RCC 7860 (cell line): ENCODE data around the gene GTF2IRD1.
A peak's percentile ranks its signal among the peaks of the same experiment; 100 is the strongest.
"Not testable (repeated sequence)": the region's sequence is repeated elsewhere in the genome, so short reads cannot be mapped to it uniquely, and the experiment has no call there.

Source experiments
- DNase-seq: peaks from one replicate; pipeline ENCODE4 v3.0.0-alpha.2; 2015; ENCODE audit warnings: low spot score
- FAIRE-seq: peaks from 2 replicates; lab custom pipeline; 2012; peaks lifted over from hg19 to GRCh38; lab: Jason Lieb, UNC

Gene GTF2IRD1

GRCh38 chr7:74511345-74511744, 57.6 kb downstream of the GTF2IRD1 start:
- DNase-seq (no peak), FAIRE-seq (no peak)

DNA sequence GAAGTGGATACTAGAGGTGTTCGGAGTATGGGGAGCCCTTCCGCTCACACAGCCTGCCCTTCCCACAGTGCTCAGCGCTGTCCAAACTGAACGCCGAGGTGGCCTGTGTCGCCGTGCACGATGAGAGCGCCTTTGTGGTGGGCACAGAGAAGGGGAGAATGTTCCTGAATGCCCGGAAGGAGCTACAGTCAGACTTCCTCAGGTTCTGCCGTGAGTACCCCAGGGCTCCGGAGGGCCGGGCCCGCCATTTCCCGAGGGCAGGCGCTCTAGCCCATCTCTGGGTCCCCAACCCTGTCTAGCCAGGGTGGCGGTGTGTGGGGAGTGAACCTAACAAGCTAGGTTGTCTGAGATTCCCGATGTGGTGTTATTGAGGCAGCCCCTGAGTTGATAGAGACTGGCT, 59.1 kb downstream of the GTF2IRD1 start:
- FAIRE-seq (no peak), DNase-seq (no peak)

DNA sequence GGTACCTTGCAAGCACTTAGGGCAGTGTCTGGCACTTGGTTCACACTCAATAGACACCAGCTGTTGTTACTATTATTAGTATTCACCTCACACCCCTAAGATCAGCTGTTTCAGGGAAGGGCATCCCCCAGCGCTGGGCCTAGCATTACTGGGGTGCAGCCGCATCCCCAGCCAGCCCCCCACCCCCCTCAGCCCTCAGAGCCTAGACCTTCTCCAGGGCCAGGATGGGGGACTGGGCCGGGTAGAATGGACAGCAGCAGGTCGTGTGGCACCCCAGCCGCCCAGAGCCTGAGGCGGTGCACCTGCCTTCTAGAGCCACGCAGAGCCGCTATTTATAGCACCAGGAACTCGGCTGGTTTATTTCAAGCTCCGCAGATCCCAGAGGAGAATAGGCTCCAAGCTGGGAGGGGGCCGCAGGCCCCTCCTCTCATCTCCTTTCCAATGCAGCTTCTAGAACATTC, 60.5 kb downstream of the GTF2IRD1 start:
- FAIRE-seq (no peak), DNase-seq (no peak)

GRCh38 chr7:74515276-74515675, 61.6 kb downstream of the GTF2IRD1 start:
- no peak for DNase-seq
- no peak for FAIRE-seq

DNA sequence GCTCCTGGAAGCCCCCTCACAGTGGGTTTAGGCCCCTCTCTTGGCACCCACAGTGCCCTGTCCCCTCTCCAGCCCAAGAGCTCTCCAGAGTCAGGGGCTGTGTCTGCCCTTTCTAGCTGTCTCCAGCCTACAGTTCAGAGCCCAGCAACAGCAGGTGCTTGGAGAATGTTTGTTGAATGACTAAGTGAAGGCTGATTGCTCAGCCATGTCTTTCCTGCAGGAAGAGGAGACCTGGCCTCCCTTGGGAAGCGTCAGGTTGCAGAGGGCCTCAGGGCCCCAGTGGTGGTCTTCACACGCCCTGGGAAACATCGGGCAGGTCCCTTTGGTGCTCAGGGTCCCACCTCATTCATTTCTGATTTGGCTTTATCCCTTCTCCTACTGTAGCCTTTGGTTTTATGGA, 62.5 kb downstream of the GTF2IRD1 start:
- DNase-seq (no peak), FAIRE-seq (no peak)

- DNase-seq (no peak), FAIRE-seq (no peak)
These were observed 64.3 kb downstream of the GTF2IRD1 start for GRCh38 chr7:74518041-74518440.

- no peak for FAIRE-seq
- DNase-seq = no peak
These were observed 64.9 kb downstream of the GTF2IRD1 start for GRCh38 chr7:74518654-74519053.

- FAIRE-seq (no peak), DNase-seq (no peak)
These were observed 65.7 kb downstream of the GTF2IRD1 start for GRCh38 chr7:74519395-74519794.

GRCh38 chr7:74521855-74522254, 68.1 kb downstream of the GTF2IRD1 start:
- FAIRE-seq (no peak), DNase-seq (no peak)

GRCh38 chr7:74522281-74522905, 68.7 kb downstream of the GTF2IRD1 start:
- DNase-seq = no peak
- FAIRE-seq = no peak

DNA sequence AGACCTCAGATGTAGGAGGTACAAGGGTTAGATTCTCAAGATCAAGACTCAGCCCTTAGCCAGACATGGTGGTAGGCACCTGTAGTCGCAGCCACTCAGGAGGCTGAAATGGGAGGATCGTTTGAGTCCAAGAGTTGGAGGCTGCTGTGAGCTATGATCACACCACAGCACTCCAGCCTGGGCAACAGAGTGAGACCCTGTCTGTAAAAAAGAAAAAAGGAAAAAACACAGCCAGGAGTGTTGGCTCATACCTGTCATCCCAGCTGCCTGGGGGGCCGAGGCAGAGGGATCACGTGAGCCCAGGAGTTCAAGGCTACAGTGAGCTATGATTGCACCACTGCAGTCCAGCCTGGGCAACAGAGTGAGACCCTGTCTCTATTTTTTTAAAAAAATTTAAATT, 69.3 kb downstream of the GTF2IRD1 start:
- no peak for FAIRE-seq
- DNase-seq = no peak

DNA sequence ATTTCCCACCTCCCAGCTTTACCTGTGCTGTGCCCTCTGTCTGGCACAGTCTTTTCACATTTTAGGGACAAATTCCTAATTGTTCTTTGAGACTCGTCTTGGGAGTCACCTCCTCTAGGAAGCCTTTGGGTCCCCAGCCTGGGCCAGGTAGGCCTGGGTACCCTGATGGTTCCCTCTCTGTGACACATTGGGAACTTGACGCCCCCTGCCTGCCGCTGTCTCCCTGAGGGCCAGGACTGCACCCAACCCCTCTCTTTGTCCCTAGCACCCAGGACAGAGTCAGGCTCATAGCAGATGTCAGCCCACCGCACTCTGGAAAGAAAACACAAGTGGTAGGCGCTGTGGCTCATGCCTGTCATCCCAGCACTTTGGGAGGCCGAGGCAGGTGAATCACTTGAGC, 71.4 kb downstream of the GTF2IRD1 start:
- DNase-seq (no peak), FAIRE-seq (no peak)

GRCh38 chr7:74525881-74526280, 72.2 kb downstream of the GTF2IRD1 start:
- FAIRE-seq = no peak
- no peak for DNase-seq

- FAIRE-seq (no peak), DNase-seq (no peak)
These were observed 73.1 kb downstream of the GTF2IRD1 start for GRCh38 chr7:74526780-74527179.

GRCh38 chr7:74527842-74528241, 74.1 kb downstream of the GTF2IRD1 start:
- no peak for FAIRE-seq
- no peak for DNase-seq

DNA sequence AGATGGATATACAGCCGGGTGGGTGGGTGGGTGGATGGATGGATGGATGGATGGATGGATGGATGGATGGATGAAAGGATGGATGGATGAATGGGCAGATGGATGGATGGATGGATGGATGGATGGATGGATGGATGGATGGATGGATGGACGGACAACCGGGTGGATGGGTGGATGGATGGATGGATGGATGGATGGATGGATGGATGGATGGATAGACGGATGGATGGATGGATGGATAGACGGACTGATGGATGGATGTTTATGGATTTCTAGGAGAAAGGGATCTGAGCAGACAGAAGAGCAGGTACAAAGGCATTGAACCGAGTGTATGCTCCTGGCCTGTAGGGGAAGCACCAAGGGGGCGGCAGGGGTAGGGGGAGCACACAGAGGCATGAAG, 75.1 kb downstream of the GTF2IRD1 start:
- FAIRE-seq, DNase-seq: not testable (repeated sequence)

- FAIRE-seq (no peak), DNase-seq (no peak)
These were observed 82.2 kb downstream of the GTF2IRD1 start for GRCh38 chr7:74535951-74536356.

DNA sequence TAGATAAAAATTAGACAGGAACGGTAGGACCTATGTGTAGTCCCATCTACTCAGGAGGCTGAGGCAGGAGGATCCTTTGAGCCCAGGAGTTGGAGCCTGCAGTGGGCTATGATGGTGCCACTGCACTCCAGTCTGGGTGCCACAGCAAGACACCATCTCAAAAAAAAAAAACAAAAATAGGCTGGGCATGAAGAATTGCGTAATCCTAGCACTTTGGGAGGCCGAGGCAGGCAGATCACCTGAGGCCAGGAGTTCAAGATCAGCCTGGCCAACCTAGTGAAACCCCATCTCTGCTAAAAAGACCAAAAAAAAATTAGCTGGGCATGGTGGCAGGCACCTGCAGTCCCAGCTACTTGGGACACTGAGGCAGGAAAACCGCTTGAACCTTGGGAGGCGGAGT, 88.2 kb downstream of the GTF2IRD1 start:
- FAIRE-seq, DNase-seq: not testable (repeated sequence)

DNA sequence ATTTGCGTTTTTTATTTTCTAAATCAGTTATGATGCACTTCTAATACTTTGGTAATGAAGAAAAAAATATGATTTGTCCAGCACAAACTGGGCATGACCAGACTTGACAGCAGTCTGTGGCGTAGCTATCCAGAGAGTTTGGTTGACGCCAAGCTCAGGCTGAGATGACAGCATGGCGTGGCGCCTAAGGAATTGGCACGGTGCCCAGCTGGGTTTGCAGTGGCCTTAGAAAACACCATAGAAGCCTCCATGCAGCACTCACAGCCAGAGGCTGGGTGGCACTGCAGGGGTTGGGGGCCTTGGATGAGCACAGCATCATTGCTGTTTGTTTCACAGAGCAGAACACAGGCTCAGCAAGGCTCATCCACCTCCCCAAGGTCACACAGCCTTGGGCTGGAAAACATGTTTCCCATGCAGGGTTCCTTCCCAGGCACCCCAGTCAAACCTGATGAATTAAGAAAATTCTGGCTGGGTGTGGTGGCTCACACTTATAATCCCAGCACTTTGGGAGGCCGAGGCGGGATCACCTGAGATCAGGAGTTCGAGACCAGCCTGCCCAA, 88.9 kb downstream of the GTF2IRD1 start:
- no peak for DNase-seq
- no peak for FAIRE-seq

- peak; percentile 78 for DNase-seq
- peak; percentile 75 for FAIRE-seq
These were observed 91.2 kb downstream of the GTF2IRD1 start for GRCh38 chr7:74544706-74545469.

- FAIRE-seq = no peak
- DNase-seq = no peak
These were observed 92.2 kb downstream of the GTF2IRD1 start for GRCh38 chr7:74545921-74546320.

- FAIRE-seq, DNase-seq: not testable (repeated sequence)
These were observed 99.9 kb downstream of the GTF2IRD1 start for GRCh38 chr7:74553596-74554012.
